ENCODE data around the gene ITGB3BP.
A peak's percentile ranks its signal among the peaks of the same experiment; 100 is the strongest.

ITGB3BP gene

DNA sequence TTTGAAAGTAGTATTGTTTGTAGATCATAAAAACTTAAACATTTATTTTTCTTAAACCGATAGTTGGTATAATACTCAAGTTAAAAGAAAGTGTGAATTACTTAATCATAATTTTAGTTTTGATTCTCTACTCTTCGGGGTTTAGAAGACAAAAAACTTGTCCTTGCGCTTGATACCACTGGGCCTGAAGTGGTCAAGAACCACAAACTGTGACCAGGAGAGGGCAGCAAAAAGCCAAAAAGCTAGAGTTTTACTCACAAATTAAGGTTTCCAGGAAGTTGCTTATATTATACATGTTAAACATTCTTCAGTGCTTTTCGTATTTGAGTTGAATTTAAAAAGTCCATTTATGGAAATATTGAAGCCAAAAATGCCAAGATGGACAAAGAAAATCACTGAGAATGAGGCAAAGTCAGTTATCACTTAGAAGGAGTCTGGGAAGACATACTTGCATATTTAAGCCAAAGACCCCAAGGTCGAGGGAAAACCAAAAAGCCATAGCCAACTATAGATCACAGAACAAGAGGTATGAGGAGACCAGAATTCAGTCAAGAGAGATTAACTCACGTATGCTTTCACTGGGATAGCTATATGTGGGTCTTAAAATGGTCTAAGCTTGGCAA lies 34.5 kb upstream of the ITGB3BP start:
- Histone ChIP-seq H2AFZ (ENCODE audit: low read depth, low read length, severe bottlenecking) (peak overlapping the region; percentile 98), H3K9me2 (replicated peaks; ENCODE audit: insufficient read depth, low read length) (no peaks in the 10 kb centered on the region), H3K36me3 (ENCODE audit: low read length) (no peaks in the 10 kb centered on the region), H3K9ac (ENCODE audit: low read length) (no peak overlapping the region), H3K9me3 (ENCODE audit: insufficient read depth, low read length) (no peaks in the 10 kb centered on the region), H3K4me3 (ENCODE audit: insufficient read depth, low read length, poor library complexity, severe bottlenecking) (no peak overlapping the region), H3K27me3 (ENCODE audit: low read length) (no peaks in the 10 kb centered on the region), H3K79me2 (ENCODE audit: insufficient read depth, low read length) (no peaks in the 10 kb centered on the region), H3K27ac (ENCODE audit: low read depth, low read length) (no peak overlapping the region), H4K20me1 (ENCODE audit: low read depth, low read length) (no peaks in the 10 kb centered on the region), H3K4me2 (ENCODE audit: low read depth, low read length, poor library complexity, severe bottlenecking) (peak overlapping the region; percentile 28), H3F3A (ENCODE audit: insufficient read depth) (0 out of 2 replicates have a peak, but pooled peaks cover 3% of the 10 kb centered on the region)
- TF ChIP-seq, protein P1, sequence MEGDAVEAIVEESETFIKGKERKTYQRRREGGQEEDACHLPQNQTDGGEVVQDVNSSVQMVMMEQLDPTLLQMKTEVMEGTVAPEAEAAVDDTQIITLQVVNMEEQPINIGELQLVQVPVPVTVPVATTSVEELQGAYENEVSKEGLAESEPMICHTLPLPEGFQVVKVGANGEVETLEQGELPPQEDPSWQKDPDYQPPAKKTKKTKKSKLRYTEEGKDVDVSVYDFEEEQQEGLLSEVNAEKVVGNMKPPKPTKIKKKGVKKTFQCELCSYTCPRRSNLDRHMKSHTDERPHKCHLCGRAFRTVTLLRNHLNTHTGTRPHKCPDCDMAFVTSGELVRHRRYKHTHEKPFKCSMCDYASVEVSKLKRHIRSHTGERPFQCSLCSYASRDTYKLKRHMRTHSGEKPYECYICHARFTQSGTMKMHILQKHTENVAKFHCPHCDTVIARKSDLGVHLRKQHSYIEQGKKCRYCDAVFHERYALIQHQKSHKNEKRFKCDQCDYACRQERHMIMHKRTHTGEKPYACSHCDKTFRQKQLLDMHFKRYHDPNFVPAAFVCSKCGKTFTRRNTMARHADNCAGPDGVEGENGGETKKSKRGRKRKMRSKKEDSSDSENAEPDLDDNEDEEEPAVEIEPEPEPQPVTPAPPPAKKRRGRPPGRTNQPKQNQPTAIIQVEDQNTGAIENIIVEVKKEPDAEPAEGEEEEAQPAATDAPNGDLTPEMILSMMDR (IDR thresholded peaks at IDR 0.05; ENCODE audit: insufficient read depth, low read length, poor library complexity, severe bottlenecking): peak; percentile 79
- TF ChIP-seq EZH2phosphoT487 (conservative IDR thresholded peaks at IDR 0.05; ENCODE audit: low read length): no peak

DNA sequence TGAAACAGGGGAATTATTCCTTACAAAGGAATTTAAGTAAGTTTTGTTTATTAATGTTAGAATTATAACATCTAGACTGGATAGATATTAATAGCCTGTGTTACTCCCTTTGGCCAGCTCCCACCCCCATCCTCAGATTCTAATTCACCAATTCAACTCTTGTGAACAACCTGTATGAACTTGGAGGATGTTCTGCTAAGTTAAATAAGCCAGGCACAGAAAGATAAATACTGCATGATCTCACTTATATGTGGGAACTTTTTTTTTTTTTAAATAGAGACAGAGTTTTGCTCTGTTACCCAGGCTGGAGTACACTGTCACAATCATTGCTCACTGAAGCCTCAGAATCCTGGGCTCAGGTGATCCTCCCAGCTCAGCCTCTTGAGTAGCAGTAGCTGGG lies 32.5 kb upstream of the ITGB3BP start:
- no peaks in the 10 kb centered on the region for H3K79me2 ChIP-seq (ENCODE audit: insufficient read depth, low read length)
- H4K20me1 ChIP-seq (ENCODE audit: low read depth, low read length): no peaks in the 10 kb centered on the region
- H3K4me3 ChIP-seq (ENCODE audit: insufficient read depth, low read length, poor library complexity, severe bottlenecking): no peak overlapping the region
- no peak overlapping the region for H3K27ac ChIP-seq (ENCODE audit: low read depth, low read length)
- no peak overlapping the region for H2AFZ ChIP-seq (ENCODE audit: low read depth, low read length, severe bottlenecking)
- no peak overlapping the region for H3K9ac ChIP-seq (ENCODE audit: low read length)
- H3K9me2 ChIP-seq (replicated peaks; ENCODE audit: insufficient read depth, low read length): no peaks in the 10 kb centered on the region
- 0 out of 2 replicates have a peak, but pooled peaks cover 3% of the 10 kb centered on the region for H3F3A ChIP-seq (ENCODE audit: insufficient read depth)
- H3K27me3 ChIP-seq (ENCODE audit: low read length): no peaks in the 10 kb centered on the region
- no peak overlapping the region for H3K4me2 ChIP-seq (ENCODE audit: low read depth, low read length, poor library complexity, severe bottlenecking)
- H3K36me3 ChIP-seq (ENCODE audit: low read length): no peaks in the 10 kb centered on the region
- H3K9me3 ChIP-seq (ENCODE audit: insufficient read depth, low read length): no peaks in the 10 kb centered on the region
- TF ChIP-seq, protein P1 (IDR thresholded peaks at IDR 0.05; ENCODE audit: insufficient read depth, low read length, poor library complexity, severe bottlenecking): no peak
- no peak for TF ChIP-seq EZH2phosphoT487 (conservative IDR thresholded peaks at IDR 0.05; ENCODE audit: low read length)

DNA sequence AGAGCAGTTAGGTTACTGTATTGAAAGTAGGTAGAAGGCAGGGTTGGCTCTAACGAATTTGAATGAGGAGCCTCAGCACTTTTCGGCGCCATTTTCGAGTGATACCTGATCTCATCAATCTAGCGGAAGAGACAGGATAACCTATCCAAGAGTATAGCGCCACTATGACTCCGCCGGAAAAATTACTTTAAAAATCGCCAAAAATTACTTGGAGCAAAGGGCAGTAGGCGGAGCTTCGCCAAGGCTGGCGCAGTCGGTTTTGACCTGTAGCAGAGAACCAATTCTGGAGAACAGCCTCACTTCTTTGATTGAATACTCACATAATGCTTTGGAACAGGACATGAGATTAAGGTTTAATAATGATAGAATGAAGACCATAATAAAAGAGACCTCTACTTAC lies 25.9 kb upstream of the ITGB3BP start:
- H3K9me2 ChIP-seq (replicated peaks; ENCODE audit: insufficient read depth, low read length): no peaks in the 10 kb centered on the region
- TF ChIP-seq, protein P1 (IDR thresholded peaks at IDR 0.05; ENCODE audit: insufficient read depth, low read length, poor library complexity, severe bottlenecking): no peak
- TF ChIP-seq EZH2phosphoT487 (conservative IDR thresholded peaks at IDR 0.05; ENCODE audit: low read length): no peak
- H3K4me2 ChIP-seq (ENCODE audit: low read depth, low read length, poor library complexity, severe bottlenecking): no peak overlapping the region
- H3K79me2 ChIP-seq (ENCODE audit: insufficient read depth, low read length): no peaks in the 10 kb centered on the region
- H3K9me3 ChIP-seq (ENCODE audit: insufficient read depth, low read length): no peaks in the 10 kb centered on the region
- H3K9ac ChIP-seq (ENCODE audit: low read length): no peak overlapping the region
- H3K4me3 ChIP-seq (ENCODE audit: insufficient read depth, low read length, poor library complexity, severe bottlenecking): no peak overlapping the region
- no peaks in the 10 kb centered on the region for H3K27me3 ChIP-seq (ENCODE audit: low read length)
- H3F3A ChIP-seq (ENCODE audit: insufficient read depth): no peaks in the 10 kb centered on the region
- H2AFZ ChIP-seq (ENCODE audit: low read depth, low read length, severe bottlenecking): no peak overlapping the region
- no peak overlapping the region for H3K27ac ChIP-seq (ENCODE audit: low read depth, low read length)
- no peaks in the 10 kb centered on the region for H4K20me1 ChIP-seq (ENCODE audit: low read depth, low read length)
- H3K36me3 ChIP-seq (ENCODE audit: low read length): no peaks in the 10 kb centered on the region; the same call in 1 of the 2 replicates
